Measurements from ENCODE around the gene C1D.

GRCh38 chr2:68057658-68058396 lies 5.0 kb downstream of the C1D start:
- TF ChIP-seq POLR2AphosphoS5 (IDR thresholded peaks at IDR 0.05; ENCODE audit: low read depth, low read length) (no peak), TAF1 (IDR thresholded peaks at IDR 0.05; ENCODE audit: borderline replicate concordance, insufficient read depth, low read length) (no peak)
